NCI-H2171 treated with DMSO at 0.1 percent for 48 hours (cell line): Measurements from ENCODE around the gene HLCS.
A peak's percentile ranks its signal among the peaks of the same experiment; 100 is the strongest.

Experiments
- DNase-seq: peaks from one replicate; lab custom pipeline; 2025; lab: John Stamatoyannopoulos, UW

Gene HLCS

GRCh38 chr21:36985751-36986594 is 19.5 kb upstream of the HLCS start:
- no peak for DNase-seq

- no peak for DNase-seq
These were observed 15.7 kb upstream of the HLCS start for GRCh38 chr21:36981977-36982700.

GRCh38 chr21:36981049-36981391 is 14.6 kb upstream of the HLCS start:
- peak; percentile 36 for DNase-seq

GRCh38 chr21:36980280-36981048 is 14.0 kb upstream of the HLCS start:
- peak; percentile 50 for DNase-seq

GRCh38 chr21:36976882-36977651 is 10.6 kb upstream of the HLCS start:
- peak; percentile 48 for DNase-seq

- no peak for DNase-seq
These were observed 9.9 kb upstream of the HLCS start for GRCh38 chr21:36976228-36976861.

GRCh38 chr21:36974851-36975192 is 8.4 kb upstream of the HLCS start:
- no peak for DNase-seq

GRCh38 chr21:36973986-36974850 is 7.7 kb upstream of the HLCS start:
- no peak for DNase-seq

- DNase-seq: no peak
These were observed 2.5 kb upstream of the HLCS start for GRCh38 chr21:36968976-36969375.

- DNase-seq: no peak
These were observed 1.9 kb upstream of the HLCS start for GRCh38 chr21:36968414-36968813.

- peak; percentile 29 for DNase-seq
These were observed 626 bp upstream of the HLCS start for GRCh38 chr21:36966821-36967768.

GRCh38 chr21:36965720-36966065 is 776 bp downstream of the HLCS start:
- DNase-seq: no peak

GRCh38 chr21:36964827-36965719 is 1.4 kb downstream of the HLCS start:
- DNase-seq: no peak

- no peak for DNase-seq
These were observed 2.1 kb downstream of the HLCS start for GRCh38 chr21:36964398-36964797.

- no peak for DNase-seq
These were observed 4.2 kb downstream of the HLCS start for GRCh38 chr21:36962098-36962780.

GRCh38 chr21:36960676-36961284 is 5.7 kb downstream of the HLCS start:
- no peak for DNase-seq

- DNase-seq: no peak
These were observed 7.2 kb downstream of the HLCS start for GRCh38 chr21:36959020-36959835.
